Thyroid gland (tissue), 4 donors: ENCODE results near the gene DIP2C.

ENCODE experiments used
- POLR2A ChIP-seq, 2 donors: fragments of 450-650 bp; IDR thresholded peaks; one replicate each; pipeline ENCODE4 v1.6.1; 2017; ENCODE audit warnings: antibody characterized with exemption in 2 of 2, mild to moderate bottlenecking in 2 of 2, moderate library complexity in 1 of 2
- TF ChIP-seq, protein P1 (sequence below), 6 experiments: fragments of 200-600 bp in 3 of 6; fragments of 450-650 bp in 3 of 6; sonication (generic) in 3 of 6; IDR thresholded peaks; one replicate each; pipeline ENCODE4 v1.5.1; 2016 to 2019; ENCODE audit warnings: antibody characterized with exemption in 6 of 6, mild to moderate bottlenecking in 2 of 6, inconsistent platforms in 1 of 6, moderate library complexity in 1 of 6

DNA sequence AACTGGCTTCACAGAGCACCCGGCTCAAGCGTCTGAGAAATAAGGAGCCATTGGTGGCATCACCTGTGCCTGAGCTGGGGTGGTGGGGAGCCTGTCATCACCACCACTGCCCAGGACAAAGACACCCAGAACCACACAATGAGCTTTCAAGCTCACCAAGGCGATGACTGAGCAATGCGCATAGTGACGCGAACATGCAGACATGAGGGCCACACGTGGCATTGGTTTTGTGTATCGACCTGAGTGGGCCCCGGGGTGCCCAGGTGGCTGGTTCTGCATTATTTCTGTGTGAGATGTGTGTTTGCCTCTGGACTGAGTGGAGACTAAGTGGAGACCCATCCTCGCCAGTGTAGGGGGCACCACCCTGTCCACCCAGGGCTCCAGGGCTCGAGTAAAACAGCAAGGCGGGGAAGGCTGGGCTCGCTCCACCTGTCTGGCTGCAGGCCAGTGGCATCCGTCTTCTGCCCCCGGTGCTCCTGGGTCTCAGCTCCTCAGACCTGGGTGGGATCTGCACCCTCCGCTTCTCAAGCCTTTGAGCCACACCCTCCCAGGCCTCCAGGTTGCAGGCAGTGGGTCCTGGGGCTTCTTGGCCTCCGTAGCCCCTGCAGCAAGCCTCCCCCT, 92.6 kb downstream of the DIP2C start:
- TF ChIP-seq, protein P1, sequence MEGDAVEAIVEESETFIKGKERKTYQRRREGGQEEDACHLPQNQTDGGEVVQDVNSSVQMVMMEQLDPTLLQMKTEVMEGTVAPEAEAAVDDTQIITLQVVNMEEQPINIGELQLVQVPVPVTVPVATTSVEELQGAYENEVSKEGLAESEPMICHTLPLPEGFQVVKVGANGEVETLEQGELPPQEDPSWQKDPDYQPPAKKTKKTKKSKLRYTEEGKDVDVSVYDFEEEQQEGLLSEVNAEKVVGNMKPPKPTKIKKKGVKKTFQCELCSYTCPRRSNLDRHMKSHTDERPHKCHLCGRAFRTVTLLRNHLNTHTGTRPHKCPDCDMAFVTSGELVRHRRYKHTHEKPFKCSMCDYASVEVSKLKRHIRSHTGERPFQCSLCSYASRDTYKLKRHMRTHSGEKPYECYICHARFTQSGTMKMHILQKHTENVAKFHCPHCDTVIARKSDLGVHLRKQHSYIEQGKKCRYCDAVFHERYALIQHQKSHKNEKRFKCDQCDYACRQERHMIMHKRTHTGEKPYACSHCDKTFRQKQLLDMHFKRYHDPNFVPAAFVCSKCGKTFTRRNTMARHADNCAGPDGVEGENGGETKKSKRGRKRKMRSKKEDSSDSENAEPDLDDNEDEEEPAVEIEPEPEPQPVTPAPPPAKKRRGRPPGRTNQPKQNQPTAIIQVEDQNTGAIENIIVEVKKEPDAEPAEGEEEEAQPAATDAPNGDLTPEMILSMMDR (IDR thresholded peaks at IDR 0.05): no peak
- TF ChIP-seq POLR2A (IDR thresholded peaks at IDR 0.05): no peak
